Measurements from ENCODE around the gene TECTB. TPM values are rescaled to one million over a fixed set of nuclear protein-coding genes. Genes with fewer than 3 reads are reported as not detected.

The TECTB gene
- total RNA-seq, 1 experiment from 2014 or later: not detected

GRCh38 chr10:112343056-112343806, 60.0 kb downstream of the TECTB start:
- CTCF ChIA-PET: no interaction called here
- no peaks in the 10 kb centered on the region for H3K4me1 Mint-ChIP-seq
- no peaks in the 10 kb centered on the region for H3K27me3 Mint-ChIP-seq (ENCODE audit: low read depth)
- no peak overlapping the region for H3K27ac Mint-ChIP-seq
- no peak overlapping the region for H3K4me3 Mint-ChIP-seq
- H3K36me3 Mint-ChIP-seq: no peaks in the 10 kb centered on the region
- TF ChIP-seq NFYB (CRISPR knock-in tag; conservative IDR thresholded peaks at IDR 0.05; ENCODE audit: low read depth): no peak
- TF ChIP-seq FOXP1 (CRISPR knock-in tag; IDR thresholded peaks at IDR 0.05; ENCODE audit: borderline replicate concordance): no peak
- TF ChIP-seq PRRX2 (CRISPR knock-in tag; IDR thresholded peaks at IDR 0.05): no peak
- TF ChIP-seq MAX (CRISPR knock-in tag; IDR thresholded peaks at IDR 0.05): no peak
- TF ChIP-seq NR2C2 (CRISPR knock-in tag; IDR thresholded peaks at IDR 0.05): no peak
- no peak for TF ChIP-seq ZNF423 (CRISPR knock-in tag; IDR thresholded peaks at IDR 0.05)
- TF ChIP-seq, protein P1, sequence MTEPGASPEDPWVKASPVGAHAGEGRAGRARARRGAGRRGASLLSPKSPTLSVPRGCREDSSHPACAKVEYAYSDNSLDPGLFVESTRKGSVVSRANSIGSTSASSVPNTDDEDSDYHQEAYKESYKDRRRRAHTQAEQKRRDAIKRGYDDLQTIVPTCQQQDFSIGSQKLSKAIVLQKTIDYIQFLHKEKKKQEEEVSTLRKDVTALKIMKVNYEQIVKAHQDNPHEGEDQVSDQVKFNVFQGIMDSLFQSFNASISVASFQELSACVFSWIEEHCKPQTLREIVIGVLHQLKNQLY (CRISPR knock-in tag; IDR thresholded peaks at IDR 0.05): no peak
- TF ChIP-seq, protein P2, sequence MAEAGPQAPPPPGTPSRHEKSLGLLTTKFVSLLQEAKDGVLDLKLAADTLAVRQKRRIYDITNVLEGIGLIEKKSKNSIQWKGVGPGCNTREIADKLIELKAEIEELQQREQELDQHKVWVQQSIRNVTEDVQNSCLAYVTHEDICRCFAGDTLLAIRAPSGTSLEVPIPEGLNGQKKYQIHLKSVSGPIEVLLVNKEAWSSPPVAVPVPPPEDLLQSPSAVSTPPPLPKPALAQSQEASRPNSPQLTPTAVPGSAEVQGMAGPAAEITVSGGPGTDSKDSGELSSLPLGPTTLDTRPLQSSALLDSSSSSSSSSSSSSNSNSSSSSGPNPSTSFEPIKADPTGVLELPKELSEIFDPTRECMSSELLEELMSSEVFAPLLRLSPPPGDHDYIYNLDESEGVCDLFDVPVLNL (CRISPR knock-in tag; IDR thresholded peaks at IDR 0.05; ENCODE audit: borderline replicate concordance, low read depth): no peak
- DNase-seq (ENCODE audit: low spot score) (no peak), ATAC-seq (no peak)
- POLR2A ChIA-PET: no interaction called here
- no peaks in the 10 kb centered on the region for H3K9me3 Mint-ChIP-seq

GRCh38 chr10:112344261-112344660, 61.1 kb downstream of the TECTB start:
- POLR2A ChIA-PET: no interaction called here
- Mint-ChIP-seq H3K9me3 (no peaks in the 10 kb centered on the region), H3K4me3 (no peak overlapping the region), H3K4me1 (no peaks in the 10 kb centered on the region), H3K27me3 (ENCODE audit: low read depth) (no peaks in the 10 kb centered on the region), H3K27ac (no peak overlapping the region), H3K36me3 (no peaks in the 10 kb centered on the region)
- CTCF ChIA-PET: no interaction called here
- ATAC-seq: no peak; the same call in 1 of the 2 replicates
- no peak for DNase-seq (ENCODE audit: low spot score)
- TF ChIP-seq USF1 (CRISPR knock-in tag; IDR thresholded peaks at IDR 0.05): no peak
- no peak for TF ChIP-seq ZNF671 (CRISPR knock-in tag; IDR thresholded peaks at IDR 0.05)
- no peak for TF ChIP-seq ZNF281 (CRISPR knock-in tag; IDR thresholded peaks at IDR 0.05)
- no peak for TF ChIP-seq RORB (CRISPR knock-in tag; IDR thresholded peaks at IDR 0.05)
- no peak for TF ChIP-seq ZNF423 (CRISPR knock-in tag; IDR thresholded peaks at IDR 0.05)
- TF ChIP-seq, protein P3, sequence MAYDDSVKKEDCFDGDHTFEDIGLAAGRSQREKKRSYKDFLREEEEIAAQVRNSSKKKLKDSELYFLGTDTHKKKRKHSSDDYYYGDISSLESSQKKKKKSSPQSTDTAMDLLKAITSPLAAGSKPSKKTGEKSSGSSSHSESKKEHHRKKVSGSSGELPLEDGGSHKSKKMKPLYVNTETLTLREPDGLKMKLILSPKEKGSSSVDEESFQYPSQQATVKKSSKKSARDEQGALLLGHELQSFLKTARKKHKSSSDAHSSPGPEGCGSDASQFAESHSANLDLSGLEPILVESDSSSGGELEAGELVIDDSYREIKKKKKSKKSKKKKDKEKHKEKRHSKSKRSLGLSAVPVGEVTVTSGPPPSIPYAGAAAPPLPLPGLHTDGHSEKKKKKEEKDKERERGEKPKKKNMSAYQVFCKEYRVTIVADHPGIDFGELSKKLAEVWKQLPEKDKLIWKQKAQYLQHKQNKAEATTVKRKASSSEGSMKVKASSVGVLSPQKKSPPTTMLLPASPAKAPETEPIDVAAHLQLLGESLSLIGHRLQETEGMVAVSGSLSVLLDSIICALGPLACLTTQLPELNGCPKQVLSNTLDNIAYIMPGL (CRISPR knock-in tag; IDR thresholded peaks at IDR 0.05): no peak
- TF ChIP-seq, protein P4, sequence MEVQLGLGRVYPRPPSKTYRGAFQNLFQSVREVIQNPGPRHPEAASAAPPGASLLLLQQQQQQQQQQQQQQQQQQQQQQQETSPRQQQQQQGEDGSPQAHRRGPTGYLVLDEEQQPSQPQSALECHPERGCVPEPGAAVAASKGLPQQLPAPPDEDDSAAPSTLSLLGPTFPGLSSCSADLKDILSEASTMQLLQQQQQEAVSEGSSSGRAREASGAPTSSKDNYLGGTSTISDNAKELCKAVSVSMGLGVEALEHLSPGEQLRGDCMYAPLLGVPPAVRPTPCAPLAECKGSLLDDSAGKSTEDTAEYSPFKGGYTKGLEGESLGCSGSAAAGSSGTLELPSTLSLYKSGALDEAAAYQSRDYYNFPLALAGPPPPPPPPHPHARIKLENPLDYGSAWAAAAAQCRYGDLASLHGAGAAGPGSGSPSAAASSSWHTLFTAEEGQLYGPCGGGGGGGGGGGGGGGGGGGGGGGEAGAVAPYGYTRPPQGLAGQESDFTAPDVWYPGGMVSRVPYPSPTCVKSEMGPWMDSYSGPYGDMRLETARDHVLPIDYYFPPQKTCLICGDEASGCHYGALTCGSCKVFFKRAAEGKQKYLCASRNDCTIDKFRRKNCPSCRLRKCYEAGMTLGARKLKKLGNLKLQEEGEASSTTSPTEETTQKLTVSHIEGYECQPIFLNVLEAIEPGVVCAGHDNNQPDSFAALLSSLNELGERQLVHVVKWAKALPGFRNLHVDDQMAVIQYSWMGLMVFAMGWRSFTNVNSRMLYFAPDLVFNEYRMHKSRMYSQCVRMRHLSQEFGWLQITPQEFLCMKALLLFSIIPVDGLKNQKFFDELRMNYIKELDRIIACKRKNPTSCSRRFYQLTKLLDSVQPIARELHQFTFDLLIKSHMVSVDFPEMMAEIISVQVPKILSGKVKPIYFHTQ (CRISPR knock-in tag; IDR thresholded peaks at IDR 0.05): no peak
- no peak for TF ChIP-seq TEAD4 (CRISPR knock-in tag; IDR thresholded peaks at IDR 0.05)
- TF ChIP-seq, protein P5, sequence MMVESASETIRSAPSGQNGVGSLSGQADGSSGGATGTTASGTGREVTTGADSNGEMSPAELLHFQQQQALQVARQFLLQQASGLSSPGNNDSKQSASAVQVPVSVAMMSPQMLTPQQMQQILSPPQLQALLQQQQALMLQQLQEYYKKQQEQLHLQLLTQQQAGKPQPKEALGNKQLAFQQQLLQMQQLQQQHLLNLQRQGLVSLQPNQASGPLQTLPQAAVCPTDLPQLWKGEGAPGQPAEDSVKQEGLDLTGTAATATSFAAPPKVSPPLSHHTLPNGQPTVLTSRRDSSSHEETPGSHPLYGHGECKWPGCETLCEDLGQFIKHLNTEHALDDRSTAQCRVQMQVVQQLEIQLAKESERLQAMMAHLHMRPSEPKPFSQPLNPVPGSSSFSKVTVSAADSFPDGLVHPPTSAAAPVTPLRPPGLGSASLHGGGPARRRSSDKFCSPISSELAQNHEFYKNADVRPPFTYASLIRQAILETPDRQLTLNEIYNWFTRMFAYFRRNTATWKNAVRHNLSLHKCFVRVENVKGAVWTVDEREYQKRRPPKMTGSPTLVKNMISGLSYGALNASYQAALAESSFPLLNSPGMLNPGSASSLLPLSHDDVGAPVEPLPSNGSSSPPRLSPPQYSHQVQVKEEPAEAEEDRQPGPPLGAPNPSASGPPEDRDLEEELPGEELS (CRISPR knock-in tag; IDR thresholded peaks at IDR 0.05): no peak
- TF ChIP-seq, protein P6, sequence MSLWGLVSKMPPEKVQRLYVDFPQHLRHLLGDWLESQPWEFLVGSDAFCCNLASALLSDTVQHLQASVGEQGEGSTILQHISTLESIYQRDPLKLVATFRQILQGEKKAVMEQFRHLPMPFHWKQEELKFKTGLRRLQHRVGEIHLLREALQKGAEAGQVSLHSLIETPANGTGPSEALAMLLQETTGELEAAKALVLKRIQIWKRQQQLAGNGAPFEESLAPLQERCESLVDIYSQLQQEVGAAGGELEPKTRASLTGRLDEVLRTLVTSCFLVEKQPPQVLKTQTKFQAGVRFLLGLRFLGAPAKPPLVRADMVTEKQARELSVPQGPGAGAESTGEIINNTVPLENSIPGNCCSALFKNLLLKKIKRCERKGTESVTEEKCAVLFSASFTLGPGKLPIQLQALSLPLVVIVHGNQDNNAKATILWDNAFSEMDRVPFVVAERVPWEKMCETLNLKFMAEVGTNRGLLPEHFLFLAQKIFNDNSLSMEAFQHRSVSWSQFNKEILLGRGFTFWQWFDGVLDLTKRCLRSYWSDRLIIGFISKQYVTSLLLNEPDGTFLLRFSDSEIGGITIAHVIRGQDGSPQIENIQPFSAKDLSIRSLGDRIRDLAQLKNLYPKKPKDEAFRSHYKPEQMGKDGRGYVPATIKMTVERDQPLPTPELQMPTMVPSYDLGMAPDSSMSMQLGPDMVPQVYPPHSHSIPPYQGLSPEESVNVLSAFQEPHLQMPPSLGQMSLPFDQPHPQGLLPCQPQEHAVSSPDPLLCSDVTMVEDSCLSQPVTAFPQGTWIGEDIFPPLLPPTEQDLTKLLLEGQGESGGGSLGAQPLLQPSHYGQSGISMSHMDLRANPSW (CRISPR knock-in tag; conservative IDR thresholded peaks at IDR 0.05; ENCODE audit: low read depth): no peak
- TF ChIP-seq FOXK1 (CRISPR knock-in tag; IDR thresholded peaks at IDR 0.05): no peak
- TF ChIP-seq HMGA2 (CRISPR knock-in tag; IDR thresholded peaks at IDR 0.05): no peak
